Tracheal epithelial cell (primary cell): ENCODE data around the gene GJD4. TPM values are rescaled to one million over a fixed set of nuclear protein-coding genes. Genes with fewer than 3 reads are reported as not detected.

Experiments used
- total RNA-seq: library from RNA; depleted of rRNA; stranded (reverse); fragments of >200 nt; gene quantifications from 2 replicates; pipeline ENCODE4 v1.2.1, GENCODE V29; 2014

The GJD4 gene
- total RNA-seq: not detected in 2 replicates

GRCh38 chr10:35605191-35605590, at the start of gene GJD4:
Gene GJD4, plus strand, starts transcription at chr10:35605341. Its CDS starts 227 bp downstream, at chr10:35605568.

GRCh38 chr10:35642035-35642792, 37.1 kb downstream of the GJD4 start, which contains the start of gene FZD8:
Gene FZD8, minus strand, starts transcription at chr10:35642296. Its CDS starts 867 bp downstream, at chr10:35641429.

Other genes with a start within 250 kb of the GJD4 start
- gene FZD8, start 37.0 kb downstream of the GJD4 start, total RNA-seq: 9.6 and 20.0 TPM in 2 replicates